HG03354 (cell line): ENCODE results near the gene C1orf210.

Experiments used
- ATAC-seq: cut with Tn5 transposase; IDR thresholded peaks from one replicate; pipeline ENCODE4 v1.9.1; 2021; ENCODE audit warnings: mild to moderate bottlenecking; ENCODE audit not compliant: unreplicated experiment, poor library complexity, severe bottlenecking

Gene C1orf210

DNA sequence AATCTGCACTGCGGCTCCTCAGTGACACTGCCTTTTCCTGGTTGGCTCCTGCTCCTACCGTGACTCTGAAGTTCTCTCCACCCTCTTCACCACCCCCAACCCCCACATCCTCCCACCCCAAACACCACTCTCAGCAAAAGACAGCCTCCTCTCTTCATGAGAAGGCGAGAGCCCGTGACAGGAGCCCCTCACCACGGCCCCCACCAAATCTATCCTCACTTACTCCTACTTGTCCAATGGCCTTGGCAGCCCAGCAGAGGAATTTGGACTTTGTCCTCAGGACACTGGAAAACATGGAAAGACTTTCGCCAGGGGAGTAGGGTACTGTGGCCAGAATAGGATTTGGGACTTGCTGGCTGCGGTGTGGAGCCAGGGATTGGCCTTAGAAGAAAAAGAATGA is 8.7 kb downstream of the C1orf210 start:
- ATAC-seq: no peak

DNA sequence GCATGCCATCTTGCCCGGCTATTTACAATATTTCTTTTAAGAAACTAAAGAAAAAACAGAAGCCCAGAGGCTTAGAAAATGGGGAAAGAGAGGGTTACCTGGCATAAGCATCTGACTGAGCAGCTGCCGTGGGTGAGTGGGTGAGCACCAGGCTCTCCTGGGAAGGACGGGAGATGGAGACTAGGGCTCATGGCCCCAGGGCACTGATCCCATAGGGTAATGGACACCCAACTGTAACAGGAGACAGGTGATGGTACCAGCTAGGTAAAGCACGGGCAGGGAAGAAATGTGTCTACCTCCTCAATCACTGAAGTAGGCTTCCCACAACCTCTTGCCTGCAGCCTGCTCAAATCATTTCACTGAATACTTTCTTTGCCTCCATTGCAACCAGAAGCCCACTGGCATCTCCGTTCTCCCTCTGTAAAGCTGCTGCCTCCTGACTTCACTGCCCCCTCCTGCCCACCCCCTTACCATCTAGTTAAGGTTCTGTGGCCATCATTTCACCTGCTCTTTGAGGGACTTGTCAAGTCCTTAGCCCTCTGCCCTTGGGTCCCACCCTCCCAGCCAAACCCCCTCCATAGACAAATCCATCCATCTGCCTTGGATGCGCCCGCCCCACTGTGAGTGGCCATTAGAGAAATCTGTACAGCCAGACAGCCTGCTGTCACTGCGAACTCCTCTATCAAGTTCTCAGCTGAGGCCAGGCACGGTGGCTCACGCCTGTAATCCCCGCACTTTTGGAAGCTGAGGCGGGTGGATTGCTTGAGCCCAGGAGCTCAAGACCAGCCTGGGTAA is 9.4 kb downstream of the C1orf210 start:
- ATAC-seq: no peak

DNA sequence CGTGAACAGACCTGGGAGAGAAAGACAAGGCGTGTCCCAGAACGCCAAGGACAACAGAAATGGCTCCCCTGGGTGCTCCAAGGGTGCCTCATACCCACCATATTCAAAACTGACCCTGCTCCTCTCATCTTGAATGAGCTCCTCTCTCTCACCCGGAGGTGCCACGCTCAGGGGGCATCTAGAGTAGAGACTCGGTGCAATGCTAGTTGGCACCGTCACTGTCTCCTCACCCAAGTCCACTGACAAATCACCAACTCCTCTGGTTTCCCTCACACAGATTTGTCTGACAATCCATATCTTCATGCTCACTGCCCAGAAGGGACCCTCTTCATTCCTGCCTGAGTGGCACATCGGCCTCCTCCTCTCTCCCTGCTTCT is 10.6 kb downstream of the C1orf210 start:
- ATAC-seq: no peak

DNA sequence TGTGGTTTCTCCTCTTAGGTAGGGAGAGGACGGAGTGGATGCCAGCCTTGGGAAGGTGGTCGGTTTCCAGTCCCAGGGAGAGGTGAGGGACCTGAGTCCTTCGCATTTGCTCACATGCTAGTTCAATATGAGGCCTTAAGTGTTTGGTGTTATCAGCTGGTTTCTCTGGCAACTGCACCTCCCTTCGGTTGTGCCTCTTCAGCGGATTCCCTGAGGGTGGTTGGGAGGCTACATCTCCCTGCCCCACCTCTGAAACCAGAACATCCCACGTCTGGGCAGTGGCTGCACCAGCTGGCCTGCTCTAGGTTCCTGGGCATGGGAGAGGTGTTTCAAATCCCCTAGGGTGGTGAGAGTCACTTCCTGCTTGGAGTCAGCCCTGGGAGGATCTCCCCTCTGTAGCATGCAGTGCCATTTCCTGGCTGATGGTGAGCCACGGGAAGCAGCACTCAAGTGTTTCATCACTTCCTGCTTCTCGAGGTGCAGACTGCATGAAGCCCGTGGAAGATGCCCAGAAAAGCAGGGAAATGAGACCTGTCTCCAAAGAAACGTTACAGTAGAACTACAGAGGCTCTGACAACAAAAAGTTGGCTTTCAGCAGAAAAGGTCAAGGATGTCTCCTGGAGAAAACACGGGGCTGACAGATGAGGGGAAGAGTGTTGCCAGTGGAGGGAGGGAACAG is 11.1 kb downstream of the C1orf210 start:
- no peak for ATAC-seq

DNA sequence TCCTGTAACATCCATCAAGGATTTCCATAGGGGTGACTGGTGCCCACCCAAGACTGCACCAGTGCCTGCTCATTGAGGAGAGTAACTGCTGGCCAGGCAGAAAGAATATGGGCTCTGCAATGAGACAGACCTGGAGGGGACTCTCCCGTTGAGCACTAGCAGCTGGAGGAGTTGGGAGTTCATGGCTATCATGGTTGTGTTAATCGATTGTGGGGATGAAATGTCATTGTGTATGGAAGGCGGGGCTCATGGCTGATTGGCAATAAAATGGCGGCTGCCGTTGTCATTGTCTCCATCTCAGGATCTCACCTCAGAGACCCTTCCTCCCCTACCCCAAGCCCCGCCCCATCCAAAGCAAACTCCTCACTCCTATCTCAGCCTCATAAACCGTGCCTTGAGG is 11.7 kb downstream of the C1orf210 start:
- no peak for ATAC-seq

DNA sequence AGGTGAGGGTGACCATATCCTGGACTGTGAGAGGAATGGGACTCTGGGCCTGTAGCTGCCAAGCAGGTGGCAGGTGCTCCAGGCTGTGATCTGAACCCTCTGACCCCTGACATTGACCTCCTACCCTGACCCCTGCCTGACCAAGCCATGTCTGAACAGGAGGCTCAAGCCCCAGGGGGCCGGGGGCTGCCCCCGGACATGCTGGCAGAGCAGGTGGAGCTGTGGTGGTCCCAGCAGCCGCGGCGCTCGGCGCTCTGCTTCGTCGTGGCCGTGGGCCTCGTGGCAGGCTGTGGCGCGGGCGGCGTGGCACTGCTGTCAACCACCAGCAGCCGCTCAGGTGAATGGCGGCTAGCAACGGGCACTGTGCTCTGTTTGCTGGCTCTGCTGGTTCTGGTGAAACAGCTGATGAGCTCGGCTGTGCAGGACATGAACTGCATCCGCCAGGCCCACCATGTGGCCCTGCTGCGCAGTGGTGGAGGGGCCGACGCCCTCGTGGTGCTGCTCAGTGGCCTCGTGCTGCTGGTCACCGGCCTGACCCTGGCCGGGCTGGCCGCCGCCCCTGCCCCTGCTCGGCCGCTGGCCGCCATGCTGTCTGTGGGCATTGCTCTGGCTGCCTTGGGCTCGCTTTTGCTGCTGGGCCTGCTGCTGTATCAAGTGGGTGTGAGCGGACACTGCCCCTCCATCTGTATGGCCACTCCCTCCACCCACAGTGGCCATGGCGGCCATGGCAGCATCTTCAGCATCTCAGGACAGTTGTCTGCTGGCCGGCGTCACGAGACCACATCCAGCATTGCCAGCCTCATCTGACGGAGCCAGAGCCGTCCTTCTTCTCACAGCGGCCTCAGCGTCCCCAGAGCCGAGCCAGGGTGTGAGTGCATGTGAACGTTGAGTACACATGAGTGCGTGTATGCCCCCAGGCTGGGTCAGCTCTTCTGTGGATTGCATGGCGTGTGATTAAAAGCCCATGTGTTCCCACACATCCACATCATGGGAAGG is 12.5 kb downstream of the C1orf210 start:
- no peak for ATAC-seq

DNA sequence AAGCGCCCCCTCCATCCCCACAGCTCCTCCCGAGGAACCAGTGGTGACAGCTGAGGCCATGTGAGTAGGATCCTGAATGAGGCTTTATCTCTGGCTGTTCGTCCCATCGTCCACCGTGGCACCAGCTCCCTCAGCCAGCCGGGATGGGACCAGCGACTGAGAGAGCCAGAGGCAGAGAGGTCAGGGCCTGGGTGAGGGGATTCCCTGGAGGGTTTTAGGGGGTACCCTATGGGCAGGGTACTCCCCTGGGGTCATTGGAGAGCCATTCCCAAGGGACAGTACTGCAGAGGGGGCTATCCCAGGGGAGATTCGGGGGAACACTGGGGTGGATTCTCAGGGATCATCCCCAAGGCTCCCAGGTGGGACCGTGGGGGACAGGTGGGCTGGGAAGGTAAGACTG is 13.2 kb downstream of the C1orf210 start:
- ATAC-seq: no peak

DNA sequence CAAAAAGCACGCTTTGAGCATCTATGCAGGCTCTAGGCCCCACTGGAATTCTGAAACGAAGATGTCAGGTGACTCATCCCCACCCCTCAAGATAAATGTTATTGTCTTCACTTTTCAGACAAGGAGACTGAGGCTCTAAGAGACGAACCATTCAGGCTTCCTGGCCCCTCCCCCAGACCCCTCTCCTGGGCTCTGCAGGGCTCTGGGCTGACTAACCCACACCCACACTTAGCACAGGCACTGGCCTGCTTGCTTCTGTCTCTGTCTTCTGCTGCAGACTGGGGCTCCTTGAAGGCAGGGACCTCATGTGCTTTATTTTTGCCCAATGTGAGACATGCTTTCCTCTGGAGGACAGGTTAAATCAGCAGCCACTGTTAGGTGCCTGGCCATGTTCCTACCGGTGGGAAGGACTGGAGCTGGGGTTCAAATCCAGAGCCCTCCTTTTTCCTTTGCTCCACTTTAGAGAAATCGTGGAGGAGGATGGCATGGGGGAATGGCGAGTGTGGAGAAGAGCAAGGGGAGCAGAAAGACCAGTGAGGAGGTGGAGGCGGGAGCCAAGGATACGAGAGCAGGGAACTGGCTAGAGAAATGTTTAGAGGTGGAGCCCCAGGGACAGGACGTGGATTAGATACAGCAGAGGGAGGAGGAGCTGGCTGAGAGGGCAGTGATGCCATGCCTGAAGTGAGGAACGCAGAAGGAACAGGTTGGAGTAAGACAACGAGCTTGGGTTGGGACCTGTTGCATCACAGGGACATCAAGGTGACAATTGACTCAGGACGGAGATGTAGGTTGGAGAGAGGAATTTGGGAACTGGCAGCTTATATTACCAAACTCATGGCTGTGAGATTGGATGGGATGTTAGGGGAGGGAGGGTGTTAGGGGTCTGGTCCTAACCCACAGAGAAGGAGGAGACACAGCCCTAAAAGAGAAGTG is 13.9 kb downstream of the C1orf210 start:
- no peak for ATAC-seq

DNA sequence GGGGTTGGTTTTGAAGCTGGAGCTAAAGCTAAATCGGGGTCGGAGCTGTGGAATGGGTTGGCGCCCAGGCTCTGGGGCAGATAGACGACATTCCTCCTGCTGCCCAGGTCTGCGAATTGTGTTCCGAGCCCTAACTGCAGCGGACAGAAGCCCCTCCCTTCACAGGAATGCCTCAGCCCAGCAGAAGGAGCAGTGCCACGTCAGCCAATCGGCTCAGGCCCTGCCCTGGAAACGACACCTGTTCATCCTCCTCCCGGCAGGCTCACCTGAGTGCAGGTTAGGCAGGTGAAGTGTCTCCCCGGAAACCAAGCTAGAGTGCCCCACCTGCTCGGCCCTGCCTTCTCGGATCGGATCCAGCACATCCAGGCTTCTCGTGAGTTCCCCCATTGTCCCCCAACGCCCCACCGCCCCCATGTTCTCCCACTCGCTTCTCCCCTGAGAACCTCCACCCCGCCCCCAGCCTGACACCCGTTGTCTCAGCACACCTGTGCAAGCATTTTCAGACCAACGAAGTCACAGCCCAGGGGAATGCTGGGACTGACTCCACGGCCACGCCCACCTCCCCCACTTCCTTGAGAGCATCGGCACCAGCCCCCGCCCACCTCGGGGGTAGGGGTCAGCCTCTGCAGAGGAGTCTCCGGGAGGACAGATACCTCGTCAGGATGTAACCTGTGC is 14.8 kb downstream of the C1orf210 start:
- ATAC-seq: no peak

DNA sequence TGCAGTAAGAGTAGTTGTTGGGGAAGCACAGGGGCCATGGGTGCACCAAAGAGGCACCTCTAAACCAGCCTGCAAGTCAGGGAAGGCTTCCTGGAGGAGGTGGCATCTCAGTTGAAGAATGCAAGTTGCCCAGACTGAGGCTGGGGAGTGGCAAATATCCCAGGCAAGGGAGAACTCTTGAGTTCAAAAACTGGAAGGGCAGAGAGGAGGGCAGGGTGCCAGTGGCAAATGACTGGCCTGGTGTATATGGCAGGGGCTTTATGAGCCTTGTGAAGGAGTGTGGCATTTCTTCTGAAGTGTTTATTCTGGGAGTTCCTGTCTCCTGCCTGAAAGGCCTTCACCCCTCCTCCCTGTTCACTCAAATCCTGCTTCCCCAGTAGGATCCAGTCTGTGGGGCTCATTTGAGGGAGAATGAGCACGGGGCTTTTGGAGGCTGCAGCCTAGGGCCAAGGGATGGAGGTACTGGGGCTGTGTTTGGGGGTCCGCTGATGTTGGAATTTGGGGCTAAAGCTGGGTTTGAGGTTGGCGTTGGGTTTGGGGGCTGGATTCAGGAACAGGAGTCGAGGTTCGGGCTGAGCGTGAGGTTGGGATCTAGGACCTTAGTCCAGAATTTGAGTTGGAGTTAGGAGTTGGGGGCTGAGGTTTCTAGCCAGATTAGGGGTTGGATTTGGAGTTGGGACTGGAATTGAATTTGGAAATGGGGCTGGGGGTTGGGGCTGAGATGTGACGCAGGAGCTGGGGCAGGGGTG is 15.6 kb downstream of the C1orf210 start, which contains the start of gene TMEM125:
TMEM125 (plus strand) TSS at position 357 of the 749 bp plus-strand sequence. CDS start 2,740 bp downstream, outside the sequence.
- ATAC-seq: no peak

DNA sequence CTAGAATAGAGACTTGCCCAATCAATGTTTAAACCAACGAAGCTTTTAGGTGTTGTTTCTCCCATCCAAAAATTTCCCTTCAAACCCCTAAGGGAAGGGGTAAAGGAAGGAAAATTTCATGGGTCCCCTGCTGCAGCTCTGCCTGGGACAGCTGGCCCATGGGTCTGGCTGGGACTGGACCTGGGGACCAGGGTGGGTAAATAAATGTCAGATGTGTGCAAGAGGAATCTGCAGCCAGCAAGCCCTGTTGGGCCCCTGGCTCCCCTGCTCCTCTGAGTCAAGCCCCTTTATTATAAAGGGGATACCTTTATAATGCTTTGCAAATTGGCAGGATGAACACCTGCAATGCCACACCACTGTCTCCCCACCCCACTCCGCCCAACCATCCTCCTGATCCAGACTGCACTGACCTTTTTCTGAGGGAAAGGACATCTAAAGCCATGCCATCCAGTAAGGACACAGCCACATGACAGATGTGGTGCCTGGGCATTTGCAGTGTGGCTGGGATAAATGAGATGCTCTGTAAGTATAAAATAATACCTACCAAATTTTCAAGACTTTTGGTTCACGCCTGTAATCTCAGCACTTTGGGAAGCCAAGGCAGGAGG is 17.5 kb downstream of the C1orf210 start:
- no peak for ATAC-seq

DNA sequence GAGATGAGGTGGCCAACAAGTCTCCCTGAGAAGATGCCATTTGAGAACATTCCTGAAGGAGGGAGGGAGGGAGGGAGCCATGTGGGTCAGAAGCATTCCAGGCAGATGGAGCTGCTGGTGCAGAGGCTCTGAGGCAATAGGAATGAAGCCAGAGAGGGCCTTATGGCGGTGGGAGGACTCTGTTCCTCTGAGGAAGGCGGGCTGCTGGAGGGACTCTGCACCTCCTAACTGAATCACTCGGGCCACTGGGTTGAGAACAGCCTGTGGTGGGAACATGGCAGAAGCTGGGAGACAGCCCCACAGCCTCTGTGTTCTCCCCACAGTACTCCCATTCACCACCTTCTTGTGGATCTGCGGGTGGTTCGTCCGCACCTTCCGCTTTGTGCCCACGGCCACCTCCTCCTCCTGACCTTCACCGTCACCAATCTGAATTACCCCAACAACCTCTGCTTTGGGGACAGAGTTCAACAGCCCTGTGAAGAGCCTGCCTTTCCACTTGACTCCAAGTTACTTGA is 18.0 kb downstream of the C1orf210 start:
- no peak for ATAC-seq

DNA sequence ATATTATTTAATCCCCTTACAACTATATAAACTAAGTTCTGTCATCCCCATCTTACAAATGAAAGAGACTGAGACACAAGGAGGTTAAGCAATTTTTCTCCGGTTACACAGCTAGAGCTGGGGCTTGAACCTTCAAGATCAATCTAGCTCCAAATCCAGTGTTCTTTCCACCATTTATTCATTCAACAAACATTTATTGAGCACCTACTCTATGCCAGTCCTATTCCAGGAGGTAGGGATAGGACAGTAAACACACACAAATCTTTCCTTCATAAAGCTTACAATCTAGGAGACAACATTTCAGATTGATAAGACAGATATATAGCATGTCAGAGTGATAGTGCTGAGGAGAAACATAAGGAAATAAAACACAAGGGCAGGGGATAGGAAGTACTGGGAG is 18.5 kb downstream of the C1orf210 start:
- ATAC-seq: no peak

DNA sequence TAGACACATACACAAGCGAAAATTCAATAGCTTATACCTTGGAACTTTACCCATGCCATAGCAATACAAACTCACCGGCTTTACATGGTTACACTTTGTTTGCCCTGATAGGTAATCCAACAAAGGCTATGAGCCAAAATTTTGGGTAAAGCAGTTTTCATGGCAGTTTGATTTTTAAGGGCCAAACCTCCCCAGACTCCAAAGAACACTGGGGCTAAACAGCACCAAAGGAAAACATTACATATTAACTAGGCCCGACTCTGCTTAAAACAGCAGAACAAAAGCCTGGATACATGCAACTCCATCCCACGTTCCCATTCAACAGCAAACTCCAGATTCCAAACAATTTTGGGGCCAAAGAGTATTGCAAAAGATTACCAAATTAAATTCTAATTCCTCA is 19.9 kb downstream of the C1orf210 start:
- no peak for ATAC-seq

DNA sequence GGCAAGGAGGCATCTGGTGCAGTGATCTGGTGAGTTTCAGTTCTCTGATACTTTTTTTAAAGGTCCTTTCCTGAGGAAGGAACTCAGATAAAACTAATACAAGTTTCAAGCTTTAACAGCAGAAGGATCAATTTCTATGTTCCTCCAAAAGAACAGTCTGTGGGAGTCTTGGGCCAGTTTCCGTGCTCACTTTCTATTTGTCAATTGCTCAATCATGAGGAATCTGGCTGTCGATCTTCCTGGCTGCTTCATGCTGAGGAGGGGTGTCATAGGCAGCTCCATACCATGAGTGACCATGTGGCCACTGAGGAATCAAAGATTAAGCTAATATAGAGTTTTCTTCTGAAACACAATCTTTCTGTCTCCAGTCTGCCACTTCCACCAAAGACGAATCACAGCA is 27.0 kb downstream of the C1orf210 start:
- ATAC-seq: no peak

DNA sequence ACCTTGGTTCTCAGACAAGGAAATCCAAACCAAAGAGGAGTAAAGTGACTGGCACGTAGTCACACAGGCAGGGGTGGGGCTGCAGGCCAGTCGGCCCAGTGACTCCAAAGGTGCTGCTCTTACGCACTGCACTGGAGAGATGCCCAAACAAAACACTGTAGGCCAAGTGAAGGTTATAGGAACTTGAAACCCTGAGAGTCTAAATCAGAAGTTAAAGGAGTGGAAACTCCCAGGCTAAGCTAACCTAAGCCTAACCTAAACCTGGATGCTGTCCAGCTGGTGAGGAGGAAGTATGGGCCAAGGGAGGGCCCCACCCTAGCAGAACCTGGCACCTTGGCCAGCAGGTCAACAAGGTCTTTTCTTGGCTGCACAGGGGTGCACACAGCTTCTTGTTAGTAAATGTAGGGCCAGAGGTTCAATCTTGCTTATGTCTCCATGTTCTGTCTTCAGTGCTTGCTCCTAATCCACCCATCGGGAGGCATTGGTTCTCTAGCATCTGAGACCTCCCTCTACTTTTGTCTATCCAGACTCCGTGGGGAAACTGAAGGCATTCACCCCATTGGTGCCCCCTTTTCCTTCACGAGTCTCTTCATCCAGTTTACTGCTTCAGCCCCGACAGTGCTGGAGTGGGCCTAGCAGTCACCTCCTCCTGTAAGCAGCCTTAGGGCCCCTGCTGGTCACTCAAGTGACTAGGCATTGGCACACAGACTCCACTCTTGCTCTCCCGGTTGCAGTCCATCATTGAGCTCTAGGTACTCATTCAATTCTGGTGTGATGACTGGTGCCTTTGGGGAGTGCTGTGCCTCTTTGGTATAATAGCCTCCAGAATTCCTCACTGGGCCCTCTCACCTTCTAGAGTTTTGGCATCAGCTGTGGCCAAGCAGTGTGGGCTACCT is 28.5 kb downstream of the C1orf210 start:
- no peak for ATAC-seq
